ENCODE results near the gene PAM16.

Gene PAM16

GRCh38 chr16:4318967-4319366 lies 32.2 kb downstream of the PAM16 start:
- Histone ChIP-seq H3K36me3 (ENCODE audit: control insufficient read depth, insufficient read depth, low read length) (no peaks in the 10 kb centered on the region), H3K27ac (ENCODE audit: insufficient read depth, low read length, poor library complexity, severe bottlenecking) (no peak overlapping the region), H3K4me3 (ENCODE audit: insufficient read depth, low read depth, low read length, poor library complexity, severe bottlenecking) (no peak overlapping the region), H3K27me3 (replicated peaks; ENCODE audit: control insufficient read depth, insufficient read depth, low read length, poor library complexity, severe bottlenecking) (peaks cover 18% of the 10 kb centered on the region), H3K9me3 (ENCODE audit: control insufficient read depth, low read length) (no peaks in the 10 kb centered on the region), H3K4me1 (ENCODE audit: control insufficient read depth, insufficient read depth, low read length, poor library complexity, severe bottlenecking) (peaks cover 25% of the 10 kb centered on the region)
- no peak for DNase-seq

- no peak for DNase-seq
- H3K9me3 ChIP-seq (ENCODE audit: control insufficient read depth, low read length): no peaks in the 10 kb centered on the region
- no peak overlapping the region for H3K27ac ChIP-seq (ENCODE audit: insufficient read depth, low read length, poor library complexity, severe bottlenecking)
- H3K36me3 ChIP-seq (ENCODE audit: control insufficient read depth, insufficient read depth, low read length): no peaks in the 10 kb centered on the region
- peaks cover 18% of the 10 kb centered on the region for H3K27me3 ChIP-seq (replicated peaks; ENCODE audit: control insufficient read depth, insufficient read depth, low read length, poor library complexity, severe bottlenecking)
- no peak overlapping the region for H3K4me3 ChIP-seq (ENCODE audit: insufficient read depth, low read depth, low read length, poor library complexity, severe bottlenecking)
- peaks cover 29% of the 10 kb centered on the region for H3K4me1 ChIP-seq (ENCODE audit: control insufficient read depth, insufficient read depth, low read length, poor library complexity, severe bottlenecking)
These were observed 32.6 kb downstream of the PAM16 start for GRCh38 chr16:4318451-4318910.

DNA sequence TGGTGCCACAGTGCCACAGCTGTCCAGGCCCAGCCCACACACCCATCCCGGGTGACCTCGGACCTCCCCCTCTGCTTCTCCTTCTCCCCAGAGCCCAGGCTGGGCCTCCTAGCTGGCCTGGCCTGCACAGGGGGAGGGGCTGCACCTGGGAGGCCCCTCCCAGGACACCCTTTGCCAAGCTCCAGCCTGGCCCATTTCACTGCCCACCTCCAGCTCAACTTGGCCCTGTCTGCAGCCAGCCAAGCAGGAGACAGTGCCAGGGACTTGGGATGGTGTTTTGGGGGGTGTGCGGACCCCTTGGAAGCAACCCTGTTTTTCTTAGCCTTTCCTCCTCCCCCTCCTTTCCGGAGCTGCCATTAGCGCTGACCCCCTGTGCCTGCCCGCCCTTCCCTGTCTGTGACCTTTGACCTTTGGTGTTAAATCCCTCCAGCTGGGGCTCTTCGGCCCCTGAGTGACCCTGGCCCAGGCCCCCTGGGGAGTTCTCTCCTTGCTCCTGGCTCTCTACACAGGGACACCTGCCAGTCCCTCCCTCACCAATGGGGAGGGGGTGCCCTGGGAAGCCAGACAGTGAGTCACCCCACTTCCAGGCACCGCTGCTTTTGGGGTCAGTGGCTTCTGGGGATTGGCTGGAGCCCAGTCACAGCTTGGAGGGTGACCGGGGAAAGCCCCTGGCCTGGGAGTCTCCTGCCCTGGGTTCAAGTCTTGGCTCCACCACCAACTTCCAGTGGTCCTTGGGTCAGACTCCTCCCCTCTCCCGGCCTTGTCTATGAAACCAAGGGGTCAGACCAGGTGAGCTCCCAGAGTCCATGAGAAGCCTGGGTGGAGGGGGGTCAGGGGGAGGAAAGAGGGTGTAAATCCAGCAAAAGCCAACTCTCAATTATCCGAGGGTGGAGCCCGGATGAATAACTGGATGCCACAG lies 33.3 kb downstream of the PAM16 start:
- DNase-seq: no peak
- Histone ChIP-seq H3K4me3 (ENCODE audit: insufficient read depth, low read depth, low read length, poor library complexity, severe bottlenecking) (no peak overlapping the region), H3K36me3 (ENCODE audit: control insufficient read depth, insufficient read depth, low read length) (no peaks in the 10 kb centered on the region), H3K4me1 (ENCODE audit: control insufficient read depth, insufficient read depth, low read length, poor library complexity, severe bottlenecking) (peaks cover 29% of the 10 kb centered on the region), H3K9me3 (ENCODE audit: control insufficient read depth, low read length) (no peaks in the 10 kb centered on the region), H3K27me3 (replicated peaks; ENCODE audit: control insufficient read depth, insufficient read depth, low read length, poor library complexity, severe bottlenecking) (peaks cover 18% of the 10 kb centered on the region), H3K27ac (ENCODE audit: insufficient read depth, low read length, poor library complexity, severe bottlenecking) (no peak overlapping the region)

GRCh38 chr16:4316864-4317531 lies 34.1 kb downstream of the PAM16 start:
- H3K27me3 ChIP-seq (replicated peaks; ENCODE audit: control insufficient read depth, insufficient read depth, low read length, poor library complexity, severe bottlenecking): peaks cover 18% of the 10 kb centered on the region
- no peak overlapping the region for H3K27ac ChIP-seq (ENCODE audit: insufficient read depth, low read length, poor library complexity, severe bottlenecking)
- H3K36me3 ChIP-seq (ENCODE audit: control insufficient read depth, insufficient read depth, low read length): no peaks in the 10 kb centered on the region
- no peaks in the 10 kb centered on the region for H3K9me3 ChIP-seq (ENCODE audit: control insufficient read depth, low read length)
- no peak for DNase-seq
- H3K4me3 ChIP-seq (ENCODE audit: insufficient read depth, low read depth, low read length, poor library complexity, severe bottlenecking): no peak overlapping the region
- peaks cover 29% of the 10 kb centered on the region for H3K4me1 ChIP-seq (ENCODE audit: control insufficient read depth, insufficient read depth, low read length, poor library complexity, severe bottlenecking)

DNA sequence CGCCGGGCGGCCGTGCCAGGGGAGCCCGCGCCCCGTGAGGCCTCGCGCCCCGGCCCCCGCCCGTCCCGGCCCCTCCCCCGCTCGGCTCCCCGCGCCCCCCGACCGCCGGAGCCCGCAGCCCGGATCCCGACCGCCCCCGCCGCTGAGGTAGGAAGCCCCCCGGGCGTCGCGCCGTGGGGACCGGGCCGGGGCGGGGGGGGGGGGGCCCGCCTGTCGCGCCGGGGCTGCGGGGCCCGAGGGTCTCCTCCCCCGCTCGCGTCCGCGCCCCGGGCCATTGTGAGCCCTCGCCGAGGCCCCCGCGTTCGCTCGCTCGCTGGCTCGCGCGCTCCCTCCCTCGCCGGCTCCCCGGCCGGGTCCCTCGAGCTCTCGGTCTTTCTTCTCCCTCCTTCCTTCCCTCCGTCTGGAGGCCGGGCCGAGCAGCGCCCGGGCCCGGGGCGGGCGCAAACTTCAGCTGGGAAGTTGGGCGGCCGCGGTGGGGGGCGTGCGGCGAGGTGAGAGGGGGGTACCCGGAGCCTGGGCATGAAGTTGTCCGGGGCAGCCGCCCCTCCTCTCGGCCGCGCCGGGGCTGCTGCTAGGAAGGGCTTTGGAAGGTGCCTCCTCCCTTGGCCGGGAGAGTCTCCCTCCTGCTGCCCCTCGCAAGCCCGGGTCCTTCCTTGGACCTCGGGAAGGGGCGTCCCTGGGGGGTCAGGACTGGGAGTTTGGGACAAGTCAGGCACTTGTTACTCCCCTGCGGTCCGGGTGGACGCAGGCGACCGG lies 34.8 kb downstream of the PAM16 start:
- Histone ChIP-seq H3K27me3 (replicated peaks; ENCODE audit: control insufficient read depth, insufficient read depth, low read length, poor library complexity, severe bottlenecking) (peaks cover 18% of the 10 kb centered on the region), H3K27ac (ENCODE audit: insufficient read depth, low read length, poor library complexity, severe bottlenecking) (no peak overlapping the region)
- no peak for DNase-seq

DNA sequence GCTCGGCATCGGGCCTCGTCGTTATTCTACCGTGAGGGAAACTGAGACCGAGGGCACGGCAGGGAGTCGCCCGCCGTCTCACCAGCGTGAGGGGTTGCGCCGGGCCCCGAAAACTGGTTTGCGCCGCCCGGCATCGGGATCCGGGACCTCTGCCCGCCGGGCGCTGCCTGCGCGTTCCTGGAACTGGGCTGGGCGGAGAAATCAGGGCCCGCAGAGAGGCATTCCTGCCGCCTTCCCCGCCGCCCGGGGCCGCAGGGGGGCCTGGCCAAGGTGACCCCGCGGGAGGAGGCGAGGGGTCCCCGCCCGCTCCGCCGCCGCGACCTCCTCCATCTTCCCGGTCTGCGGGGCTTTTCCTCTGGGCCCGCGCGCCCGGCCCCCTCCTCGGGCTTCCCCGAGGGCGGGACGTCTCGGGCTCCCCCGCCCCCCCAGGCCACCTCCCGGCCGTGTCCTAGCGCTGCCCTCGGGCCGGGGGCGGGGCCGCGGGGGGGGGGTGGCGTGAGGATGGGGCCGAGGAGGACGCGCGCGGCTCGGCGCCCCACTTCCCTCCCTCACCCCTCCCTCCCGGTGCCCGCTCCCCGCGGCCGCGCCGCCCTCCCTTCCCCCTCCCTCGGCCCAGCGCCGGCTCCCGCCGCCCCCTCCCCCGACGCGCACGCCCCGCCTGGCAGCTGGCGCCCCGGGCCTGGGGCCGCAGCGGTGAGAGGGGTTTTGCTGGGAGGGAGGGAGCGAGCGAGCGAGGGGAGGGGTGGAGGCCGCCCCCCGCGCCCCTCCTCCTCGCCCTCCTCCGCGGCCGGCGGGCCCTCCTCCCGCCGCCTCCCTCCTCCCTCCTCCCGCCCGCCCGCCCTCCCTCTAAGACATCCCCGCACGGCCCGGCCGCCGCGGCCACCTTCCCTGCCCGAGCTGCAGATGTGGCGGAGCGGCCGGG lies 35.7 kb downstream of the PAM16 start, which contains the start of gene GLIS2:
Gene GLIS2, plus strand, starts transcription at position 882 of the 922 bp plus-strand sequence. CDS start 16,214 bp downstream, outside the sequence.
- peak; percentile 23 to 38 (median 25) for DNase-seq
- Histone ChIP-seq H3K4me3 (ENCODE audit: insufficient read depth, low read depth, low read length, poor library complexity, severe bottlenecking) (peak within 1 kb of the TSS; percentile 57), H3K27me3 (replicated peaks; ENCODE audit: control insufficient read depth, insufficient read depth, low read length, poor library complexity, severe bottlenecking) (peaks cover 18% of the 10 kb centered on the region), H3K9me3 (ENCODE audit: control insufficient read depth, low read length) (no peaks in the 10 kb centered on the region), H3K36me3 (ENCODE audit: control insufficient read depth, insufficient read depth, low read length) (no peaks in the 10 kb centered on the region), H3K4me1 (ENCODE audit: control insufficient read depth, insufficient read depth, low read length, poor library complexity, severe bottlenecking) (peaks cover 29% of the 10 kb centered on the region), H3K27ac (ENCODE audit: insufficient read depth, low read length, poor library complexity, severe bottlenecking) (no peak within 1 kb of the TSS)

More for the DNA sequence above, 34.8 kb downstream of the PAM16 start:
- Histone ChIP-seq H3K36me3 (ENCODE audit: control insufficient read depth, insufficient read depth, low read length) (no peaks in the 10 kb centered on the region), H3K9me3 (ENCODE audit: control insufficient read depth, low read length) (no peaks in the 10 kb centered on the region), H3K4me1 (ENCODE audit: control insufficient read depth, insufficient read depth, low read length, poor library complexity, severe bottlenecking) (peaks cover 29% of the 10 kb centered on the region), H3K4me3 (ENCODE audit: insufficient read depth, low read depth, low read length, poor library complexity, severe bottlenecking) (no peak overlapping the region)

DNA sequence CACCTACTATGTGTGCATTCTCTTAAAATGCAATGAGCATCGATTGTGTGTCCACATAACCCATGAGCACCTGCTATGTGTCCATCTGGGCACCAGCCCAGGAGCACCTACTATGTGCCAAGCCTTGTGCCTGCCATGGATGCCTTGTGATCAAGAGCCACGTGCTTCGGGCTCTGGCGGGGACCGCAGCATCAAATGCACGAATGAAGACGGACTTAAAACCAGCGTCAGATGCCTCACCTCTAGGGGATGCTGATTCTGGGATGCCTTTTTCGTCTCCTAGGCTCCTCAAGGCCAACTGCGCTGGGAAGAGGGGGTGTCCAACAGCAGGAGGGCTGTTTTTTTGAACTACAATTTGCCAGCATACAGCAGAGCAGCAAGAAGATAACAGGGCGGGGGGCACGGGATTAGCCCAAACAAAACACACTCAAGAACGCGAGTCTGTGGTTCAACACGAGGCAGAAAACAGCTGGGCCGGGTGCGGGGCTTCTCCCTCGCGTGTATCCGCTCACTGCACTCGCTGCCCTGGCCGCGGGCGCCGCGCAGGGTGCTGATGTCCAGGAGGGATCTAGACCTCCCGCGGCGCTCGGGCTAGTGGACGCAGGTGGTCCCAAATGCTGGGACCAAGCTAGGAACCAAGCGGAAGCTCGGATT lies 36.5 kb downstream of the PAM16 start:
- Histone ChIP-seq H3K9me3 (ENCODE audit: control insufficient read depth, low read length) (no peaks in the 10 kb centered on the region), H3K27me3 (replicated peaks; ENCODE audit: control insufficient read depth, insufficient read depth, low read length, poor library complexity, severe bottlenecking) (peaks cover 18% of the 10 kb centered on the region), H3K4me3 (ENCODE audit: insufficient read depth, low read depth, low read length, poor library complexity, severe bottlenecking) (peak overlapping the region; percentile 57), H3K4me1 (ENCODE audit: control insufficient read depth, insufficient read depth, low read length, poor library complexity, severe bottlenecking) (peaks cover 26% of the 10 kb centered on the region), H3K27ac (ENCODE audit: insufficient read depth, low read length, poor library complexity, severe bottlenecking) (no peak overlapping the region), H3K36me3 (ENCODE audit: control insufficient read depth, insufficient read depth, low read length) (no peaks in the 10 kb centered on the region)
- no peak for DNase-seq

GRCh38 chr16:4313563-4314531 lies 37.3 kb downstream of the PAM16 start:
- no peaks in the 10 kb centered on the region for H3K36me3 ChIP-seq (ENCODE audit: control insufficient read depth, insufficient read depth, low read length)
- no peaks in the 10 kb centered on the region for H3K9me3 ChIP-seq (ENCODE audit: control insufficient read depth, low read length)
- no peak overlapping the region for H3K4me3 ChIP-seq (ENCODE audit: insufficient read depth, low read depth, low read length, poor library complexity, severe bottlenecking)
- DNase-seq: no peak
- peaks cover 18% of the 10 kb centered on the region for H3K27me3 ChIP-seq (replicated peaks; ENCODE audit: control insufficient read depth, insufficient read depth, low read length, poor library complexity, severe bottlenecking)
- no peak overlapping the region for H3K27ac ChIP-seq (ENCODE audit: insufficient read depth, low read length, poor library complexity, severe bottlenecking)
- peaks cover 18% of the 10 kb centered on the region for H3K4me1 ChIP-seq (ENCODE audit: control insufficient read depth, insufficient read depth, low read length, poor library complexity, severe bottlenecking)

Measured in effector memory CD4-positive, alpha-beta T cell (primary cell).